WI38 (cell line): ENCODE results near the gene NHEJ1.

Source experiments
- H3K4me3 ChIP-seq: 2 replicates; pipeline ENCODE4 v1.5.1; 2011; ENCODE audit warnings: low read depth, mild to moderate bottlenecking, control low read depth, low read length
- CTCF ChIP-seq: IDR thresholded peaks from 2 replicates; pipeline ENCODE4 v1.5.1; 2012; ENCODE audit warnings: low read depth, mild to moderate bottlenecking, control low read depth, low read length

Gene NHEJ1

DNA sequence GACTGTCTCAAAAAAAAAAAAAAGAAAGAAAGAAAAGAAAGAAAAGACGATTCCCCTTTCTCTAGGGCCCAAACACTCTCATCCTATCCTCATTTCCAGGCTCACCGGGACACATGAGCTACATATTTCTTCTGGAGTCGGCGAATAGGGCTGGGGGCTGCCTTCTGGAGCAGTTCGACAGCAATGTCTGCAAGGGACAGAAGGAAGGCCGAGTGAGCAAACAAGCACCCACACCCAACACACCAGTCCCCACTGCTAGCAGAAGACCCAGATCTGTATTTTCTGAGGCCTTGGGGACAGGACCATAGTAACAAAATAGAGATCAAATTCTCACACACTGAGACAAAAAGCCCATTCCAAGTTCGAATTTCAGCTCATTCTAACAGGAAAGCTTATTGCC, 14.9 kb upstream of the NHEJ1 start:
- no peak for TF ChIP-seq CTCF
- peak overlapping the region; percentile 84 for H3K4me3 ChIP-seq

GRCh38 chr2:219174801-219175200, 14.2 kb upstream of the NHEJ1 start:
- no peak overlapping the region for H3K4me3 ChIP-seq
- no peak for TF ChIP-seq CTCF

- TF ChIP-seq CTCF: no peak
Measured at GRCh38 chr2:219174146-219174545, 13.5 kb upstream of the NHEJ1 start.

GRCh38 chr2:219173176-219173575, 12.6 kb upstream of the NHEJ1 start:
- H3K4me3 ChIP-seq: no peak overlapping the region
- TF ChIP-seq CTCF: no peak

More at GRCh38 chr2:219174146-219174545, 13.5 kb upstream of the NHEJ1 start:
- no peak overlapping the region for H3K4me3 ChIP-seq

GRCh38 chr2:219172231-219173154, 11.9 kb upstream of the NHEJ1 start:
- no peak overlapping the region for H3K4me3 ChIP-seq
- TF ChIP-seq CTCF: no peak

- TF ChIP-seq CTCF: peak; percentile 75
- no peak overlapping the region for H3K4me3 ChIP-seq
Measured at GRCh38 chr2:219171231-219171651, 10.6 kb upstream of the NHEJ1 start.

- TF ChIP-seq CTCF: no peak
- H3K4me3 ChIP-seq: no peak within 1 kb of the TSS
Measured at GRCh38 chr2:219169930-219170654, 9.5 kb upstream of the NHEJ1 start, which contains the start of gene SLC23A3. TSS of gene SLC23A3 (minus strand) at chr2:219170029. CDS start at chr2:219169984, 45 bp downstream.
